ENCODE measurements around the gene SLC25A21.

Gene SLC25A21

DNA sequence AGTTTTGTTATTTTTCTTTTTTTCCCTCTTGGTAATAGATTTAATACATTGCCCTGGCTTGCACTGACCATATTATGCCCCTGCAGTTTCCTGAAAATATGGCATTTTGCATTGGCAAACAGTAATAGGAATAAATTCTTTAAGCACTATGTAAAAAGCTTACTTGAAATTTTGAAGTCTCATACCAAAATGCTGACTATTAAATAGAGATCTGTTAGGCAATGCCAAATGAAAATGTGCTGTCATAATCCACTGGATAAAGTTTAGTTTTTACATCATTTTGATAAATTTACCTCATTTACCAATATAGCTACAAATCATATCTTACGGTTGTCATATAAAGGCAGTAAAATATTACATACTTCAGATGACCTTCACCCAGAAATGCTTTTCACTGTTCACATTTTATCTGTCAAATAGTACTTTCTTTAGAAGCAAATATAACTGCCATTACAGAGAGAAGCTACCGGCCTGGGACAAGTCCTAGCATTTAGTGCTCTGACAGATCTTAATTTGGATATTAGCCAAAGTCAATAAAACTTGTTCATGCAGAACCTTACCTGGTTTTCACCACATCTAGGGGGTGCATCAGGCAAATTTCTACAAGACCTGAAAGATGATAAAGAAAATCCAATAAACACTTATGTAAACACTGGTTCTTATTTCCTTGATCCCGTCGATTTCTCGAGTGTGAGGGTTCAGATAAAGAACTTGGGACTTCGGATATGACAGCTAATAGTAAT is 297.8 kb downstream of the SLC25A21 start:
- TF ChIP-seq EGR1 (IDR thresholded peaks at IDR 0.05) (no peak), NFIC (IDR thresholded peaks at IDR 0.05) (peak; percentile 28; the same call in 1 of the 2 replicates)

DNA sequence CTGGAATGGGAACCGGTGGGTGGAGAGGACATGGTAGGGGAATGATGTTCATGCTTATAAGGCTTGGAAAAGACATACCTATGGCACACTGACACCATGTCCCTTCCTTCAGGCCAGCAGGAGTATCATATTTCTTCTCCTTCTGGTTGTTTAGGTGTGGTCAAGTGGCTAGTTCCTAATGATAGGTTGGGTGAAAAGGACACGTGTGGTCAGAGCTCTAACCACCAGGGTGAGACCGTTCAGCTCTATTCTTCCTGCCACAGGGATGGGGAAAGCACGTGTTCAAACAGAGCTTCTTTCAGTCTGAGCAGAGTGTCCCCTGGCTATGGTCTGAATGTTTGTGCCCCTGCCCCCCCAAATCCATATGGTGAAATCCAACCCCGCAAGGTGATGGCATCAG is 301.6 kb downstream of the SLC25A21 start:
- TF ChIP-seq TCF12 (IDR thresholded peaks at IDR 0.05; ENCODE audit: low read depth), result no peak
- no peak for TF ChIP-seq TAF1 (IDR thresholded peaks at IDR 0.05; ENCODE audit: low read depth)
- no peak for TF ChIP-seq EGR1 (IDR thresholded peaks at IDR 0.05)
- TF ChIP-seq EP300 (IDR thresholded peaks at IDR 0.05; ENCODE audit: borderline replicate concordance), result no peak
- no peak for TF ChIP-seq RAD21 (IDR thresholded peaks at IDR 0.05; ENCODE audit: low read depth)
- TF ChIP-seq NFIC (IDR thresholded peaks at IDR 0.05), result no peak
- TF ChIP-seq, protein P1, sequence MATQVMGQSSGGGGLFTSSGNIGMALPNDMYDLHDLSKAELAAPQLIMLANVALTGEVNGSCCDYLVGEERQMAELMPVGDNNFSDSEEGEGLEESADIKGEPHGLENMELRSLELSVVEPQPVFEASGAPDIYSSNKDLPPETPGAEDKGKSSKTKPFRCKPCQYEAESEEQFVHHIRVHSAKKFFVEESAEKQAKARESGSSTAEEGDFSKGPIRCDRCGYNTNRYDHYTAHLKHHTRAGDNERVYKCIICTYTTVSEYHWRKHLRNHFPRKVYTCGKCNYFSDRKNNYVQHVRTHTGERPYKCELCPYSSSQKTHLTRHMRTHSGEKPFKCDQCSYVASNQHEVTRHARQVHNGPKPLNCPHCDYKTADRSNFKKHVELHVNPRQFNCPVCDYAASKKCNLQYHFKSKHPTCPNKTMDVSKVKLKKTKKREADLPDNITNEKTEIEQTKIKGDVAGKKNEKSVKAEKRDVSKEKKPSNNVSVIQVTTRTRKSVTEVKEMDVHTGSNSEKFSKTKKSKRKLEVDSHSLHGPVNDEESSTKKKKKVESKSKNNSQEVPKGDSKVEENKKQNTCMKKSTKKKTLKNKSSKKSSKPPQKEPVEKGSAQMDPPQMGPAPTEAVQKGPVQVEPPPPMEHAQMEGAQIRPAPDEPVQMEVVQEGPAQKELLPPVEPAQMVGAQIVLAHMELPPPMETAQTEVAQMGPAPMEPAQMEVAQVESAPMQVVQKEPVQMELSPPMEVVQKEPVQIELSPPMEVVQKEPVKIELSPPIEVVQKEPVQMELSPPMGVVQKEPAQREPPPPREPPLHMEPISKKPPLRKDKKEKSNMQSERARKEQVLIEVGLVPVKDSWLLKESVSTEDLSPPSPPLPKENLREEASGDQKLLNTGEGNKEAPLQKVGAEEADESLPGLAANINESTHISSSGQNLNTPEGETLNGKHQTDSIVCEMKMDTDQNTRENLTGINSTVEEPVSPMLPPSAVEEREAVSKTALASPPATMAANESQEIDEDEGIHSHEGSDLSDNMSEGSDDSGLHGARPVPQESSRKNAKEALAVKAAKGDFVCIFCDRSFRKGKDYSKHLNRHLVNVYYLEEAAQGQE (IDR thresholded peaks at IDR 0.05; ENCODE audit: low read depth), result no peak
- TF ChIP-seq CREB1 (IDR thresholded peaks at IDR 0.05; ENCODE audit: low read depth), result no peak

DNA sequence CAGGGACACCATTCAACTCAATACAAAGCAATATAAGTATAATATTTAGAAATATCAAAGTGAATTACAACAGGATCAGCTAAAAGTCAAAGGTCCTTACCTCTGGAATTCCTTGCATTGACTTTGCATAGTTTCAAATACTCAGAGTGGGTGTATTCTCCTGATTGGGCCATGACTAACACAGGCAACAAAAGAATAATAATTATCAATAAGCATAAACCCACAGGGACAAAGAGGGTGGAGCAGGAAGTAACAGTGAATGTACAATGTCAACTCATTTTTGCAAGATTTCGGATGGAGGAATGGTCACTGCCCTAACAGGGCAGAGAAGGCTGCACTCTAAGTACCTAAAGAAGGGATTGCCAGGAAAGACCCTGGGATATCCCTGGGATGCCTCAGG is 303.3 kb downstream of the SLC25A21 start:
- no peak for TF ChIP-seq TAF1 (IDR thresholded peaks at IDR 0.05; ENCODE audit: low read depth)
- no peak for TF ChIP-seq CEBPB (IDR thresholded peaks at IDR 0.05)

DNA sequence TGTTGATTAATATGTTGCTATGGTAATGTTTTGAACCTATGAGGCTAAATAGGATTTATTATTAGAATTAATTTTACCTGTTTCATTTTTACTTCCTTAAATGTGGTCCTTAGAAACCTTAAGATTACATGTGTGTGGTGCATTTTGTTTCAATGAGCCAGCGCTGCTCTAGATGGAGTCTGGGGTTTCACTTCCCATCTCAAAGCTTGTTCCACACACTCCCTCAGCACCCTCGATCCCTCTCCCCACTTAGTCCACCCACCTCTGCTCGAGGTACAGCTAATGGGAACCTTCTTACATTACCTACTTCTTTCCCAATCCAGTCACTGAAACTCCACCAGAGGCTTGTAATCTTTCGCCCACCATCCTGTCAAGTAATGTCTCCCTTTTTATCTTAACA is 305.5 kb downstream of the SLC25A21 start:
- TF ChIP-seq, protein P1 (IDR thresholded peaks at IDR 0.05; ENCODE audit: low read depth), result no peak
- TF ChIP-seq, protein P2, sequence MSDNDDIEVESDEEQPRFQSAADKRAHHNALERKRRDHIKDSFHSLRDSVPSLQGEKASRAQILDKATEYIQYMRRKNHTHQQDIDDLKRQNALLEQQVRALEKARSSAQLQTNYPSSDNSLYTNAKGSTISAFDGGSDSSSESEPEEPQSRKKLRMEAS (IDR thresholded peaks at IDR 0.05), result no peak
- no peak for TF ChIP-seq ZBTB7A (IDR thresholded peaks at IDR 0.05; ENCODE audit: low read depth)
- TF ChIP-seq TEAD4 (IDR thresholded peaks at IDR 0.05), result no peak
- TF ChIP-seq RAD21 (IDR thresholded peaks at IDR 0.05; ENCODE audit: low read depth), result no peak
- TF ChIP-seq, protein P3, sequence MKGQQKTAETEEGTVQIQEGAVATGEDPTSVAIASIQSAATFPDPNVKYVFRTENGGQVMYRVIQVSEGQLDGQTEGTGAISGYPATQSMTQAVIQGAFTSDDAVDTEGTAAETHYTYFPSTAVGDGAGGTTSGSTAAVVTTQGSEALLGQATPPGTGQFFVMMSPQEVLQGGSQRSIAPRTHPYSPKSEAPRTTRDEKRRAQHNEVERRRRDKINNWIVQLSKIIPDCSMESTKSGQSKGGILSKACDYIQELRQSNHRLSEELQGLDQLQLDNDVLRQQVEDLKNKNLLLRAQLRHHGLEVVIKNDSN (IDR thresholded peaks at IDR 0.05), result no peak
- no peak for TF ChIP-seq TCF12 (IDR thresholded peaks at IDR 0.05; ENCODE audit: low read depth)
- no peak for TF ChIP-seq CREB1 (IDR thresholded peaks at IDR 0.05; ENCODE audit: low read depth)
- TF ChIP-seq CEBPB (IDR thresholded peaks at IDR 0.05), result no peak
- no peak for TF ChIP-seq NFIC (IDR thresholded peaks at IDR 0.05)
- TF ChIP-seq EGR1 (IDR thresholded peaks at IDR 0.05), result no peak
- no peak for TF ChIP-seq FOXM1 (IDR thresholded peaks at IDR 0.05; ENCODE audit: borderline replicate concordance, low read depth)
- no peak for TF ChIP-seq TAF1 (IDR thresholded peaks at IDR 0.05; ENCODE audit: low read depth)
- no peak for TF ChIP-seq EP300 (IDR thresholded peaks at IDR 0.05; ENCODE audit: borderline replicate concordance)
- no peak for TF ChIP-seq YY1 (IDR thresholded peaks at IDR 0.05; ENCODE audit: low read depth)

DNA sequence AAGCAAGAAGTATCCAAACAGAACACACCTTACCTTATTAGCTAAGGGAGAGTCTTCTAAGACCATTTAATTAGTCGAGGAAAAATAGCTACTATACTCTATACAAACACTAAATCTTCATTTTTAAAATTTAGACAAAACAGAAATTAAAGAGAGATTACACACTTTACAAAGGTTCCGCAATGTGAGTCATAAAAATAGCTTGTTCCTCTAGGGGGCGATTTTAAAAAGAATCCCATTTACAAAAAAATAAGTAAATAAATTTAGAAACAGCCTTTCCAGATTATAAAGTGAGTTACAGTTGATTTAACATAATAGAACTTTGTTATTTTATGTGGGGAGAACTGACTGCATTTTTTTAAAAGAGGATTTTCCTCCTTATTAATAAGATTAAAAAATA is 309.1 kb downstream of the SLC25A21 start:
- no peak for TF ChIP-seq TAF1 (IDR thresholded peaks at IDR 0.05; ENCODE audit: low read depth)
- TF ChIP-seq YY1 (IDR thresholded peaks at IDR 0.05; ENCODE audit: low read depth), result no peak
- no peak for TF ChIP-seq TCF12 (IDR thresholded peaks at IDR 0.05; ENCODE audit: low read depth)
- TF ChIP-seq EGR1 (IDR thresholded peaks at IDR 0.05), result no peak
- no peak for TF ChIP-seq CREB1 (IDR thresholded peaks at IDR 0.05; ENCODE audit: low read depth)
- no peak for TF ChIP-seq TEAD4 (IDR thresholded peaks at IDR 0.05)
- TF ChIP-seq CEBPB (IDR thresholded peaks at IDR 0.05), result no peak
- no peak for TF ChIP-seq FOXM1 (IDR thresholded peaks at IDR 0.05; ENCODE audit: borderline replicate concordance, low read depth)
- TF ChIP-seq, protein P1 (IDR thresholded peaks at IDR 0.05; ENCODE audit: low read depth), result no peak
- TF ChIP-seq RAD21 (IDR thresholded peaks at IDR 0.05; ENCODE audit: low read depth), result no peak
- TF ChIP-seq ZBTB7A (IDR thresholded peaks at IDR 0.05; ENCODE audit: low read depth), result no peak
- no peak for TF ChIP-seq NFIC (IDR thresholded peaks at IDR 0.05)
- no peak for TF ChIP-seq EP300 (IDR thresholded peaks at IDR 0.05; ENCODE audit: borderline replicate concordance)
- TF ChIP-seq, protein P3 (IDR thresholded peaks at IDR 0.05), result no peak
- TF ChIP-seq, protein P2 (IDR thresholded peaks at IDR 0.05), result no peak
